Measurements from ENCODE around the gene EWSR1. TPM values are rescaled to one million over a fixed set of nuclear protein-coding genes. Genes with fewer than 3 reads are reported as not detected.

Gene EWSR1
- polyA plus RNA-seq, 3 donors = 81.2 to 280 (median 136) TPM

DNA sequence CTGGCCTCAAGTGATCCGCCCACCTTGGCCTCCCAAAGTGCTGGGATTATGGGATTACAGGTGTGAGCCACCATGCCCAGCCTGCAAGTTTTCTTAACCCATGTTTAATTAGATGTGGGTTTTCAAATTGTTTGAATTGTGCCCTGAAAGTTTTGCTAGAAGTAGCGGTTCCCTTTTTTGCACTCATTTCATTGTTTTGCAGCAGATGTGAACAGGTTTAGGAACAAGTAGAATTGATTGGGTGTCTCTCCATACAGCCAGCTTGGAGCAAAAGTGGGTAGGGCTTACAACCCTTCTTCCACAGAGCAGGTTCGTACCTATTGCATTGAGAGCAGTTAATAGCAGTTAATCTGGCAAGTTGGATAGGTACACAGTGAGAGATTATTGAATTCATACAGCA lies 16.1 kb downstream of the EWSR1 start:
- no peak overlapping the region for H3K27ac Mint-ChIP-seq
- no peak for DNase-seq
- Histone ChIP-seq H3K4me2 (replicated peaks; ENCODE audit: extremely low read depth, low read length, poor library complexity, severe bottlenecking) (no peak overlapping the region), H3K79me2 (ENCODE audit: insufficient read depth, low read length) (peaks cover 91% of the 10 kb centered on the region), H3K9ac (ENCODE audit: insufficient read depth, low read length, poor library complexity, severe bottlenecking) (no peak overlapping the region), H2AFZ (ENCODE audit: insufficient read depth, low read depth, low read length, poor library complexity, severe bottlenecking) (no peak overlapping the region), H3K4me1 (ENCODE audit: control insufficient read depth in 1 of 2, insufficient read depth in 2 of 2, low read length in 2 of 2) (no peaks in the 10 kb centered on the region), H3K36me3 (replicated peaks in 1 of 2; ENCODE audit: control insufficient read depth in 1 of 2, insufficient read depth in 2 of 2, low read length in 2 of 2) (peaks cover 85 to 98% of the 10 kb centered on the region in 2 donors), H3K9me3 (replicated peaks in 1 of 2; ENCODE audit: control insufficient read depth in 1 of 2, insufficient read depth in 1 of 2, low read length in 2 of 2) (no peaks in the 10 kb centered on the region), H3K27ac (ENCODE audit: low read depth in 1 of 2, low read length in 2 of 2) (no peak overlapping the region), H3K4me3 (replicated peaks in 1 of 3; ENCODE audit: low read depth in 2 of 3, low read length in 3 of 3) (no peak overlapping the region), H4K20me1 (ENCODE audit: insufficient read depth, low read length) (peaks cover 100% of the 10 kb centered on the region), H3K27me3 (ENCODE audit: control insufficient read depth in 2 of 2, insufficient read depth in 2 of 2, low read length in 2 of 2) (no peaks in the 10 kb centered on the region)
- TF ChIP-seq, protein P1, sequence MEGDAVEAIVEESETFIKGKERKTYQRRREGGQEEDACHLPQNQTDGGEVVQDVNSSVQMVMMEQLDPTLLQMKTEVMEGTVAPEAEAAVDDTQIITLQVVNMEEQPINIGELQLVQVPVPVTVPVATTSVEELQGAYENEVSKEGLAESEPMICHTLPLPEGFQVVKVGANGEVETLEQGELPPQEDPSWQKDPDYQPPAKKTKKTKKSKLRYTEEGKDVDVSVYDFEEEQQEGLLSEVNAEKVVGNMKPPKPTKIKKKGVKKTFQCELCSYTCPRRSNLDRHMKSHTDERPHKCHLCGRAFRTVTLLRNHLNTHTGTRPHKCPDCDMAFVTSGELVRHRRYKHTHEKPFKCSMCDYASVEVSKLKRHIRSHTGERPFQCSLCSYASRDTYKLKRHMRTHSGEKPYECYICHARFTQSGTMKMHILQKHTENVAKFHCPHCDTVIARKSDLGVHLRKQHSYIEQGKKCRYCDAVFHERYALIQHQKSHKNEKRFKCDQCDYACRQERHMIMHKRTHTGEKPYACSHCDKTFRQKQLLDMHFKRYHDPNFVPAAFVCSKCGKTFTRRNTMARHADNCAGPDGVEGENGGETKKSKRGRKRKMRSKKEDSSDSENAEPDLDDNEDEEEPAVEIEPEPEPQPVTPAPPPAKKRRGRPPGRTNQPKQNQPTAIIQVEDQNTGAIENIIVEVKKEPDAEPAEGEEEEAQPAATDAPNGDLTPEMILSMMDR (IDR thresholded peaks at IDR 0.05) = no peak
- WGBS (ENCODE audit: insufficient coverage) = 88% methylated on average over 1 of the region's 3 CpGs
- no peaks in the 10 kb centered on the region for H3K9me3 Mint-ChIP-seq
- H3K4me1 Mint-ChIP-seq = no peaks in the 10 kb centered on the region
- H3K4me3 Mint-ChIP-seq = no peak overlapping the region
- peaks cover 87 to 98% of the 10 kb centered on the region in 2 donors for H3K36me3 Mint-ChIP-seq
- intact Hi-C loops (cut with micrococcal nuclease) = no loop called here
- H3K27me3 Mint-ChIP-seq (ENCODE audit: low read depth in 3 of 3) = peaks cover 0 to 2% (median 0%) of the 10 kb centered on the region in 3 donors

DNA sequence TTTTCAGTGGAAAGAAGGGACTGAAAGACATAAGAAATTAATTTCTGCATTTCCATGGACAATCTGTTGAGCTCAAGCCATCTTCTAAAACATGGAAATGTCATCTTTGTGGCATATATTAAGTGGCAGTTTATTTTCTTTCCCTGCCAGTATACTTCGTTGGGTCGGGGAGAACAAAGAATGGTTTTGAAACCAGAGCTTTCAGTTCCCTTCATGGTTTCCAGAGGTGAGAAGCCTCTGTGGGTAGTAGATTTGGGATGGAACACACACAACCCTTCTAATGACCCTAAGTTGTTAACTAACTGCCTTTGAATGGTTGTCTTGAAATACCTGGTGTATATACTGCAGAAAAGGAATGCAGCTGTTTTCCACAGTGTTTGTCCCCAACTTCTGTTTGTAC lies 20.8 kb downstream of the EWSR1 start:
- no peak for DNase-seq
- TF ChIP-seq, protein P1 (IDR thresholded peaks at IDR 0.05) = no peak
- H2AFZ ChIP-seq (ENCODE audit: insufficient read depth, low read depth, low read length, poor library complexity, severe bottlenecking) = no peak overlapping the region
- peaks cover 96 to 100% of the 10 kb centered on the region in 2 donors for H3K36me3 ChIP-seq (replicated peaks in 1 of 2; ENCODE audit: control insufficient read depth in 1 of 2, insufficient read depth in 2 of 2, low read length in 2 of 2)
- H4K20me1 ChIP-seq (ENCODE audit: insufficient read depth, low read length) = peaks cover 100% of the 10 kb centered on the region
- Mint-ChIP-seq H3K27me3 (ENCODE audit: low read depth in 3 of 3) (no peaks in the 10 kb centered on the region), H3K9me3 (no peaks in the 10 kb centered on the region), H3K27ac (no peak overlapping the region), H3K36me3 (peaks cover 88 to 97% of the 10 kb centered on the region in 2 donors), H3K4me1 (no peaks in the 10 kb centered on the region), H3K4me3 (no peak overlapping the region)
- H3K79me2 ChIP-seq (ENCODE audit: insufficient read depth, low read length) = peaks cover 78% of the 10 kb centered on the region
- H3K9ac ChIP-seq (ENCODE audit: insufficient read depth, low read length, poor library complexity, severe bottlenecking) = no peak overlapping the region
- no peak overlapping the region for H3K4me2 ChIP-seq (replicated peaks; ENCODE audit: extremely low read depth, low read length, poor library complexity, severe bottlenecking)
- peak overlapping the region in 1 of 2 donors; percentile 3 for H3K27ac ChIP-seq (ENCODE audit: low read depth in 1 of 2, low read length in 2 of 2)
- no peaks in the 10 kb centered on the region for H3K4me1 ChIP-seq (ENCODE audit: control insufficient read depth in 1 of 2, insufficient read depth in 2 of 2, low read length in 2 of 2)
- H3K9me3 ChIP-seq (replicated peaks in 1 of 2; ENCODE audit: control insufficient read depth in 1 of 2, insufficient read depth in 1 of 2, low read length in 2 of 2) = no peaks in the 10 kb centered on the region
- WGBS (ENCODE audit: insufficient coverage) = no CpG with 5 or more reads among the region's 2 CpGs
- intact Hi-C loops (cut with micrococcal nuclease) = no loop called here
- H3K4me3 ChIP-seq (replicated peaks in 1 of 3; ENCODE audit: low read depth in 2 of 3, low read length in 3 of 3) = no peak overlapping the region
- H3K27me3 ChIP-seq (ENCODE audit: control insufficient read depth in 2 of 2, insufficient read depth in 2 of 2, low read length in 2 of 2) = no peaks in the 10 kb centered on the region
